Measurements from ENCODE around the gene CDK6.

The CDK6 gene

GRCh38 chr7:92708111-92709042 lies 128.0 kb downstream of the CDK6 start:
- DNase-seq (ENCODE audit: low read depth) = no peak

DNA sequence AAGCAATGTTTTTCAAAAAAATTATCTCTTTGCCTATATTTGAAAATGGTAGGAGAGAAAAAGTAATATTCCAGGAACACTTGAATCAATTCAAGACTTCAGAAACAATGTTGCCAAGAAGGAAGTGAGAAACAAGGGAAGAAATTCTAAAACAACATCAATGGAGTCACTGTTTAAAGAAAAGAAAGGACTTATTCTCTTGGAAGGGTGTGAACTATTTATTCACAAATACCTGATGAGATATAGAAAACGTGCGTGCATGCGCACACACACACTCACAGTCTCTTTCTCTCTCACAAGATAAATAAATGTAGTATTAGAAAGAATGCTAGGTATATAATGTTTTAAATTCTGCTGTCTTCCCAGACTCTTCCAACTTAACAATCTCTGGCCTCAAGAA lies 128.9 kb downstream of the CDK6 start:
- DNase-seq (ENCODE audit: low read depth) = no peak

GRCh38 chr7:92706563-92706962 lies 129.8 kb downstream of the CDK6 start:
- DNase-seq (ENCODE audit: low read depth) = no peak

DNA sequence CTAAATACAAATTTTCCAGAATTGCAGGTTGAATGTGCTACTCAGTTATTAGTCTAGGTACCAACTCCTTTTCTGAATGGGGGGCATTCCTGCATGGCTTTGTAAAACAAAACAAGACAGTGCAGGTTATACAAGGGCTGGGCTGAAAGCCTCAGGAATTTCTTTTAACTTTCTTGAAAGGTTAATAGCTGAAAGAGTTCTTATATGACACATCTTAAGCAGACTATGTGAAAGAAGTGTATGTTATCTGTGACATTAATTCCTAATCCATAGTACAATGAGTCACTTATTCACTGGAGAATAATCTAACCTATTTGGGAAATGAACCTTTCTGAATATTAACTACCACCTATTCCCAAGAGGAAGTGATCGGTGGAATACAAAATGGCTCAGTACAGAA lies 130.5 kb downstream of the CDK6 start:
- DNase-seq (ENCODE audit: low read depth) = no peak

DNA sequence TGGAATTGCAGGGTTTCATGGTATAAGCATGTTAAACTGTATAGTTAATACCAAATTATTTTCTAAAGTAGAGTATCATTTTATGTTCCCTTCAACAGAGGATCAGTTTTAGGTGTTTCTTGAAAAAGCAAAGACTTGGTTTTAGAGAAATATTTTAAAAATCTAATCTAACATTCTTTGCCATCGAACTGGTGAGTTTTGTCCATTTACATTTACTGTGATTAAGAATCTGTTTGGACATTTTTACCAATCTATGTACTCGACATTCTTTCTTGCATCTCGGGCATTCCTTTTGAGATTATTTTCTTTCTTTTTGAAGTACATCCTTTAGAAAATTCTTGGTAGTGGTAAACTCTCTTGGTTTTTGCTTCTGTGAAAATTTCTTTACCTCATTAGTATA lies 131.5 kb downstream of the CDK6 start:
- no peak for DNase-seq (ENCODE audit: low read depth)

DNA sequence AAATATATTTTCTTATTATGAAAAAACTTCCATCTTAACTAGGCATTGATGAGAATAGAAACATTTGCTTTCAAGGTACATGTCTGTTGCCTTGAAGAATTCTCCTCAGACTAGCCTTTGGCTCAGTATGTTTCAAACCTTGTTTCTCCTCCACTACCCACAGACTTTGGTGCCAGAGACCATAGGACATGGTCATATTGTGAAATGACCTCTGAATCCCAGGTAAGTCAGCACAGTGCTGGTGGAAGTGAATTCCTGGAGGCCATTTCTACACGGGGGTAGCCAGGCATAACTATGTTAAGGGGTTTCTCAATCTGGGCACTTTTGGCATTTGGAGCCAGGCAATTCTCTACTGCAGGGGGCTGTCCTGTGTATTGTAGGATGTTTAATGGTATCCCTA lies 133.8 kb downstream of the CDK6 start:
- no peak for DNase-seq (ENCODE audit: low read depth)

DNA sequence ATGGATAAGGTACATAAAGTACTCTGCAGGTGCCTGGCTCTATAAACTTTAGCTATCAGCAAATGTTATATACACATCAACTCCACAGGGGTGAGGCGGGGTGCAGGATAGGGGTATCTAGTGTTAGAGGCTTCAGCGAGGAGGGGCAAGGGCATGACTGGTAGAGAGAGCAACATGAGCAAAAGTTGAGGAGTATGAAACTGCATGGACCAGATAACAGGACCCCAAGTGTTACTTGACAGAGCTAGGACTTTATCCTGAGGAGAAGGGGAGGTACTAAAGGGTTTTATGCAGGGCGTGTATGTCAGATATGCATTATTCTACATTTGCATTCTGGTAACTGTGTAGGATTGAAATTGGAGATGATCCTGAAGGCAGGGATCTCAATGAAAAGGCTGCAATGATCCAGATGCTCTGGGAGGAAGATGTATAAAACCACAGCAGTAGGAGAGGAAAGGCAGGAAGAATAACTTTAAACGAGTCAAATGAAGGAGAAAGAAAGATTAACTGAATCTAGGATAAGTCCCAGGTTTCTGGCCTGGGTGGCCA lies 136.3 kb downstream of the CDK6 start:
- no peak for DNase-seq (ENCODE audit: low read depth)

DNA sequence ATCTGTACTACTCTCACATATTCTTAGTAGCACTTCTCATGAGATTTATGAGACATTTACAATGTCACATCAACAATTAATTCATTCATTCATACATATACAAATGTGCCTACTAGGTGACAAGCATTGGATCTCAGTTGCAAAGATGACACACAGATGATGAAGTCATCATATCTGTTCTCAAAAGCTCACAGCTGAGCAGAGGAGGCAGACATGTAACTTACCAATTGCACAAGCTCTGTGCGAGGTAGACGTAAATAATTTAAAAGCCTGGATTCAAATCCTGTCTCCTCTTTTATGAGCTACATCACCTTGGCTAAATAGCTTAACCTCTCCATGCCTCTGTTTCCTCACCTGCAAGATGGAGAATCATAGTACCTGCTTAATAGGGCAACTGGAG lies 136.8 kb downstream of the CDK6 start:
- DNase-seq (ENCODE audit: low read depth) = no peak

- no peak for DNase-seq (ENCODE audit: low read depth)
Observed at GRCh38 chr7:92698237-92698841, 138.0 kb downstream of the CDK6 start.

- DNase-seq (ENCODE audit: low read depth) = no peak
Observed at GRCh38 chr7:92697414-92697813, 139.0 kb downstream of the CDK6 start.

DNA sequence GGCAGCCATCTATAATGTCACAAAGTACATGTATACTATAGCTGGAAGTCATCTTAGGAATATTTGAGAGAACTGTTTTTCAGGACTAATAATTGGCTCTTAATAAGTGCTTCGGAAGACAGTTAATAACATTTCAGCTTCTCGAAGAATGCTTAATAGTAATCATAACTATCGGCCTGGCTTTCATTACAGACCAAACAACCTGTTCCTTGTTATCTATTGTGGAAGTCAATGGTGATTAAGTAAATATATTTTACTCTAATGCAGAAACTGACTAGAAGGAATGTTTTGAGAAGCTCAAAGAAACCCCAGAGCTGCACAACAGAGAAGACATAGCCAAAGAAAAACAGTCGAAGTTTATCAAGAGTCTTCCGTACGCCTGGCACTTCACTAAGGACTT lies 139.4 kb downstream of the CDK6 start:
- no peak for DNase-seq (ENCODE audit: low read depth)

DNA sequence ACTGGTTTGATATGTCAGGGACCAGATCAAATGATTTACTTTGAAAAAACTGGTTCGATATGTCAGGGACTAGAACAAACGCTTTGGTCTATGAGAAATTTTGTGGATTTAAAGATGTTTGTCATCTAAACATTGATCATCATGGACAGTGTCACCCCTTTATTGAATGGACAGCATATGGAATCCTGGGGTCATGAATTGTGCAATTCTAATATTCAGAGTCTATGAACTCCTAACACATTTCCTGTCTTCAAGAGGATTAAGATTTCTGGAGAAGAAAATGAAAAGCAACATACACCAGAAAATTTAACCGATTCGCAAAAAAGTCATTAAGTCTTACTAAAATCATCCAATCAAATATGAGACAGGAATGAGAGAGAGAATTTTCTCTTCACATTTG lies 139.8 kb downstream of the CDK6 start:
- no peak for DNase-seq (ENCODE audit: low read depth)

DNA sequence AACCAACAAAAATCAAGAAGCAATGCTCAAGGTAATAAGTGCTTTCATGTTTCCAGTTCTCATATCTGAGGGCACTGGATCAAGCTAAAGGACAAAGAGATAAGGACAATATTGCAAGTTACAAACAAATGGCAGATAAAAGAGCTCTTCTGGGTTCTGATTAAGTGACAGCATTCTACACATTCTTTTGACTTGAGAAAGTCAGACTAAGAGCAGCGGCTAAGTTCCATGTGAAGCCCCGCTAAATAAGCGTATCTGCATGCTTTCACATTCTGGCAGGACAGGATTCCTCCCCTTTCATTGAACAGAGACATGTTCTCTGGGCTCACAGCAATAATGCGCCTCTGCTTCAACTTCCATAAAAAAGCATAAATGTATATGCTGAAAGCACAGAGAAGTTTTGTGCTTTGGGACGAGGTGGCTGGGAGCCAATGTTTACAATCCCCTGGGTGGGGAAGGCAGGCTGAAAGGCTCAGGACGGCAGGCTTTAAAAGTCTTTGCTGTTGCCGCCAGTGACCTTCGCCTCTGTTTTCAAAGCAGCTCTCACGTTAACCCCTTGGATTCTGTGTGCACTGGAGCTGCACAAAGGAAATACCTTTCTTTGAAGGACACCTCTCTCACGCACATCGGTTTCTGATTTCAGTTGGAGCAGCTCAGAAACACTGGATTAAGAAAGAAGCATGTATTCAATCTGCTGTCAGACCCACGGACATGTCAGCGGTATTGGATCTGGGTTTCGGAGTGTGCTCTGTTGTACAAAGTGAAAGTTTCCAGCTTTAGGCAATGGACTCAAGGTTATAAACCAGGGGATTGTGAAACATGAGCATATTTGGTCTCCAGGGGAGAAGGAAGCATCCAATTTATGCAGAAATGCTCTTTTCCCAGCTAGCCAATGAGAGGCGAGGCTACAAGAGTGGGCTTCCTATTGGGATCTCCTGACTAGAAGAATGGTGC lies 140.8 kb downstream of the CDK6 start:
- no peak for DNase-seq (ENCODE audit: low read depth)

DNA sequence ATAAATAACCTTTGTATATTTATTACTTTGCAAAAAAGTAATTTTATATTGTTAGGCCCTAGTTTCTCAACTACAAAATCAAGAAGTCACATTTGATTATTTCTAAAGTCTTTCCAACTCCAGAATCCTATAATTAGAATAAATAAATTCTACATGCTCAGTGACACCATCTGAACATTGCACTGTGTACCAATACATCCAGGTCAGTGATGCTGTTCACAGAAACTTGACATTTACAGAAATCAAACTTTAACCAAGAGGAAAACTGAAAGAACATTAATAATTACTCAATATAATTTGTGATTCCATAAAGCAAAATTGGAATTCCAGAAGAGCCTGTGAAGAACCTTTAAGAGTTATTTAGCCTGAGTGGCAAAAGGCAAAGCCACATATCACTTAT lies 142.2 kb downstream of the CDK6 start:
- DNase-seq (ENCODE audit: low read depth) = no peak

DNA sequence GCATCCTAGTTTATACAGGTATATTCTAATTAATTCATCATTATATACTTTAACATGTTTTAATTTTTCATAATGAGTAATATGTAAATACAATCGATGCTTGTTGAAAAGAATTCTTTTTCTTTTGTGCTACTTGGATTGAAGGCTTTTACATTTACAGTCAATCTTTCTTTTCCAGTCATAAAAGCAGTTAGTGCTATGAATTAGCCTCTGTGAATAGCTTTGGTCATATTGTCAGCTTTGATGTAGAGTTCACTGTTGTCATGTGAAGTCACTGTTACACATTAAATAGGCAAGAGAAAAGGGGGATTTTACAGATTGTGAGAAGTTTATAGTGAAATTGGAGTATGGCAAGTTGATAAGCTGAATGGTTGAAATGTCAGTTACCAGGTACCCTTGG lies 142.9 kb downstream of the CDK6 start:
- no peak for DNase-seq (ENCODE audit: low read depth)

- DNase-seq (ENCODE audit: low read depth) = no peak
Observed at GRCh38 chr7:92691578-92691977, 144.8 kb downstream of the CDK6 start.

DNA sequence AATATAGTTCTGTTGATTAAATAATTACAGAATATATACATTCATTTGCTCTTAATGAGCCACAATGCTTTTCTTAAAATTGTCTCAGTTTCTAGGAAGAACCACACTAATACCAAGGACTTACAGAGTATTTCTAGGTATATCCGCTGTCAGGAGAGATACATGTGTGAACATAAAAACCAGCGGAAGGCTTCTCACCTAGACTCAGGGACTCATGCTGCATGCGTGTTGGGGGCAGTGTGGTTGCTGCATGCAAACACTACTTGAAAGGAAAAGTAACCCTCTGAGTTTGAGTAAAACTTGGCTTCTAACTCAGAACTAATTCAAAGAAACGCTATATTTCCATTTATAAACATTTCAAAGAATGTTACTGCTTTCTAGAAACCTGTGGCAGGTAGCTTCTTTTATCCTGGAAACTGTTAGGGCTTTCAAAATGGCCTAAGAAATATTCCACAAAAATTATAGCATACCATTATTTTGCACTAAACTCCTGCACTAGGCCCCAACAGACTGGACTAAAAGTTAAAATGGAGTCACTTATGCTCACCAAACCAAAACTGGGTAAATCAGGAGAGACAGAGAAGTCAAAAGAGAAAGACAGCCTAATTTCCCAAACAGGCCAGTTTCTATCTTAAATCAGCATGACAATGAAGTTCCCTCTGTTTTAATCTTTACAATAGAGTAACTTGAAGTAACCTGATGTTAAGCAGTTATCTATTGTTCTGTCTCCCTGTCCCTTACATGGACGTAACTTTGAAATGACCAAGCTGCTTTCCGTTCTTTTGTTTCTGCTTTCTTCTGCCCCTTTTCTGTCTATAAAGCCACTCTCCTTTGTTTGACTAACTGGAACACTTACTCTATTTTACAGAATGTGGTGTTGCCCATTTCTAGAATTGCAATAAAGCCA lies 151.0 kb downstream of the CDK6 start:
- DNase-seq (ENCODE audit: low read depth) = peak; percentile 44

GRCh38 chr7:92684274-92684673 lies 152.1 kb downstream of the CDK6 start:
- DNase-seq (ENCODE audit: low read depth) = no peak

- no peak for DNase-seq (ENCODE audit: low read depth)
Observed at GRCh38 chr7:92682903-92683539, 153.4 kb downstream of the CDK6 start.

DNA sequence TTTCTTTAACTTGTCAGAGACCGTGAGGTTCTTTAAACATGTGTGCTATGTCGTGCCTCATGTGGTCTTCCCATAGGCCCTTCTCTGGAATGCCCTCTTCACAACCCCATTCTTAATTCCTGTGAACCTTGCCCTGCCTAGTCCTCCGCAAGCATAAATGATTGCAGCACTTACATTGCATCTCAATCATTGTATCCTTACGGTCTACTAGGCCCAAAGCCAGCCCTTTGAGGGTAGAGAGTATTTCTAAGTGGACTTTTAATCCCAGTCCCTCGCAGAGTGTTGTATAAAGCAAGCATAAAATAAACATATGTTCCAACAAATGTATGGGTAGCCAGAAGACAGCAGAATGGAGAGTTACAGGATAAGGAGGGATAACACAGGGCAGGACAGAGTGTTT lies 154.0 kb downstream of the CDK6 start:
- no peak for DNase-seq (ENCODE audit: low read depth)

- no peak for DNase-seq (ENCODE audit: low read depth)
Observed at GRCh38 chr7:92681633-92682032, 154.7 kb downstream of the CDK6 start.
